Neural progenitor cell (in vitro differentiated cells): ENCODE results near the gene TOGARAM2. TPM values are rescaled to one million over a fixed set of nuclear protein-coding genes. Genes with fewer than 3 reads are reported as not detected.

Experiments
- DNase-seq: peaks from one replicate; pipeline ENCODE4 v3.0.0-alpha.2; 2016; ENCODE audit warnings: low spot score
- H2AFZ ChIP-seq: fragments of 200-600 bp; sonication (generic); replicated peaks from 2 replicates; pipeline ENCODE4 v1.6.1; 2016; ENCODE audit warnings: antibody characterized with exemption
- H3F3A ChIP-seq: fragments of 200-600 bp; sonication (generic); 2 replicates; pipeline ENCODE4 v1.6.1; 2016; ENCODE audit warnings: antibody characterized with exemption, low read depth
- H3K27ac ChIP-seq: fragments of 200-600 bp; sonication (generic); 2 replicates; pipeline ENCODE4 v1.5.1; 2016; ENCODE audit warnings: mild to moderate bottlenecking
- H3K27me3 ChIP-seq: fragments of 200-600 bp; sonication (generic); 2 replicates; pipeline ENCODE4 v1.6.1; 2016; ENCODE audit warnings: mild to moderate bottlenecking, moderate library complexity
- H3K36me3 ChIP-seq: fragments of 200-600 bp; sonication (generic); 2 replicates; pipeline ENCODE4 v1.5.1; 2016
- H3K4me1 ChIP-seq: fragments of 200-600 bp; sonication (generic); 2 replicates; pipeline ENCODE4 v1.6.1; 2016; ENCODE audit warnings: mixed run types
- H3K4me2 ChIP-seq: fragments of 200-600 bp; sonication (generic); 2 replicates; pipeline ENCODE4 v1.6.1; 2016
- H3K4me3 ChIP-seq: fragments of 200-600 bp; sonication (generic); 2 replicates; pipeline ENCODE4 v1.5.1; 2016
- H3K79me2 ChIP-seq: fragments of 200-600 bp; sonication (generic); 2 replicates; pipeline ENCODE4 v1.6.1; 2016; ENCODE audit warnings: low read depth
- H3K9ac ChIP-seq: fragments of 200-600 bp; sonication (generic); 2 replicates; pipeline ENCODE4 v1.6.1; 2016
- H3K9me3 ChIP-seq: fragments of 200-600 bp; sonication (generic); 2 replicates; pipeline ENCODE4 v1.5.1; 2016; ENCODE audit warnings: low read depth
- H4K20me1 ChIP-seq: fragments of 200-600 bp; sonication (generic); 2 replicates; pipeline ENCODE4 v1.6.1; 2016; ENCODE audit warnings: low read depth
- H3K27ac Mint-ChIP-seq: 3 replicates; pipeline ENCODE4 v1.8.0; 2021; ENCODE audit warnings: mixed read lengths
- H3K27me3 Mint-ChIP-seq: 2 replicates; pipeline ENCODE4 v1.8.0; 2022; ENCODE audit warnings: low read depth, mild to moderate bottlenecking, inconsistent platforms, moderate library complexity, mixed read lengths; ENCODE audit not compliant: insufficient read depth
- H3K36me3 Mint-ChIP-seq: 3 replicates; pipeline ENCODE4 v1.8.0; 2021; ENCODE audit warnings: mixed read lengths
- H3K4me1 Mint-ChIP-seq: 3 replicates; pipeline ENCODE4 v1.8.0; 2021; ENCODE audit warnings: mixed read lengths
- H3K4me3 Mint-ChIP-seq: 3 replicates; pipeline ENCODE4 v1.8.0; 2021; ENCODE audit warnings: mild to moderate bottlenecking, moderate library complexity, mixed read lengths
- H3K9me3 Mint-ChIP-seq: 3 replicates; pipeline ENCODE4 v1.8.0; 2020; ENCODE audit warnings: mixed read lengths
- EZH2 ChIP-seq: fragments of 200-600 bp; sonication (generic); IDR thresholded peaks from 2 replicates; pipeline ENCODE4 v1.6.1; 2017; ENCODE audit warnings: antibody characterized with exemption, mild to moderate bottlenecking, moderate library complexity
- EZH2phosphoT487 ChIP-seq: fragments of 200-600 bp; sonication (generic); IDR thresholded peaks from 2 replicates; pipeline ENCODE4 v1.6.1; 2017; ENCODE audit warnings: antibody characterized with exemption
- total RNA-seq: library from RNA; depleted of rRNA; stranded (reverse); fragments of >200 nt; gene quantifications from 2 replicates; pipeline ENCODE4 v1.2.3, GENCODE V29; 2015; ENCODE audit warnings: low replicate concordance
- TF ChIP-seq, protein P1 (sequence below): fragments of 200-600 bp; sonication (generic); IDR thresholded peaks from 2 replicates; pipeline ENCODE4 v1.5.1; 2017; ENCODE audit warnings: antibody characterized with exemption, mild to moderate bottlenecking

Gene TOGARAM2
- total RNA-seq, 1 donor from 2014 or later = 0.04 TPM

DNA sequence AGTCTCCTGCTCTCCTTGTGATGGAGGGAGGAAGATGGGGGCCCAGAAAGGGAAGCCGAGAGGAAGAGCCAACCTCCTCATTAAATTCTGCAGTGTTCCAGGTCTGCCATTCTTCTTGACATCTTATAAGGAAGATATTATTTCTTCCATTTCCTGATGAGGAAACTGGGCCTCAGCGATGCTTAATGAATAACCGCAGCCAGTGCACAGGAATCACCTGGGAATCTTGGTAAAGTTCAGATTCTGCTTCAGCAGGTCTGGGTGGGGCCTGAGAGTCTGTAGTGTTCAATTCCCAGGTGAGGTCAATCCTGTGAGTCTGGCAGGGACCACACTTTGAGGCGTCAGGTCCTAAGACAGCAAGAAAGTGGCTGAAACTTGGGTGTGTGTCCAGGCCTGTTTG, 75.9 kb downstream of the TOGARAM2 start:
- Mint-ChIP-seq H3K9me3 (no peaks in the 10 kb centered on the region), H3K27ac (no peak overlapping the region), H3K27me3 (peaks cover 5% of the 10 kb centered on the region), H3K4me1 (peaks cover 54% of the 10 kb centered on the region), H3K4me3 (no peak overlapping the region), H3K36me3 (no peaks in the 10 kb centered on the region)
- Histone ChIP-seq H3K36me3 (no peaks in the 10 kb centered on the region), H3K79me2 (no peaks in the 10 kb centered on the region), H3K9me3 (no peaks in the 10 kb centered on the region), H3K27me3 (no peaks in the 10 kb centered on the region), H3K9ac (no peak overlapping the region), H3K27ac (no peak overlapping the region), H4K20me1 (no peaks in the 10 kb centered on the region), H3F3A (peaks cover 4% of the 10 kb centered on the region), H3K4me3 (no peak overlapping the region), H2AFZ (no peak overlapping the region), H3K4me2 (no peak overlapping the region), H3K4me1 (peaks cover 20% of the 10 kb centered on the region)
- TF ChIP-seq, protein P1, sequence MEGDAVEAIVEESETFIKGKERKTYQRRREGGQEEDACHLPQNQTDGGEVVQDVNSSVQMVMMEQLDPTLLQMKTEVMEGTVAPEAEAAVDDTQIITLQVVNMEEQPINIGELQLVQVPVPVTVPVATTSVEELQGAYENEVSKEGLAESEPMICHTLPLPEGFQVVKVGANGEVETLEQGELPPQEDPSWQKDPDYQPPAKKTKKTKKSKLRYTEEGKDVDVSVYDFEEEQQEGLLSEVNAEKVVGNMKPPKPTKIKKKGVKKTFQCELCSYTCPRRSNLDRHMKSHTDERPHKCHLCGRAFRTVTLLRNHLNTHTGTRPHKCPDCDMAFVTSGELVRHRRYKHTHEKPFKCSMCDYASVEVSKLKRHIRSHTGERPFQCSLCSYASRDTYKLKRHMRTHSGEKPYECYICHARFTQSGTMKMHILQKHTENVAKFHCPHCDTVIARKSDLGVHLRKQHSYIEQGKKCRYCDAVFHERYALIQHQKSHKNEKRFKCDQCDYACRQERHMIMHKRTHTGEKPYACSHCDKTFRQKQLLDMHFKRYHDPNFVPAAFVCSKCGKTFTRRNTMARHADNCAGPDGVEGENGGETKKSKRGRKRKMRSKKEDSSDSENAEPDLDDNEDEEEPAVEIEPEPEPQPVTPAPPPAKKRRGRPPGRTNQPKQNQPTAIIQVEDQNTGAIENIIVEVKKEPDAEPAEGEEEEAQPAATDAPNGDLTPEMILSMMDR = no peak
- no peak for TF ChIP-seq EZH2phosphoT487
- no peak for DNase-seq

DNA sequence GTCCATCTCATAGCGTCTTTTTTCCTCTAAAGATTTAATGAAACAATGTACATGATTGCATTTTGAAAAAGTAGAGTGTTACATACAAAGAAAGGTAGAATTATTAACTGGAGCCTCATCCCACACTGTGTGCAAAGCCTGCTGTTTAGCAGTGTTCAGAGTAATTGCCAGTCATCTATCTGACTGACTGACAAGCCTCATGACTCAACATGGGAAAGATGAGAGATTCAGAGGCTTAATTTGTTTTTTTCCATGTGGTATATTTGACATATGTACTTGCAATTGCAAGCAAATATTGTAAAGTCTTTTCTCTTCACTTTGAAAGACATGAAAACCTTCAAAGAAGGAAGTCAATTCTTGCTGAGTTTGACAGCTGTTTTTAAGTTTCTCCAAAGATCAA, 78.5 kb downstream of the TOGARAM2 start:
- H3K9ac ChIP-seq = no peak overlapping the region
- no peak overlapping the region for H3K4me2 ChIP-seq
- H3K4me3 ChIP-seq = no peak overlapping the region

DNA sequence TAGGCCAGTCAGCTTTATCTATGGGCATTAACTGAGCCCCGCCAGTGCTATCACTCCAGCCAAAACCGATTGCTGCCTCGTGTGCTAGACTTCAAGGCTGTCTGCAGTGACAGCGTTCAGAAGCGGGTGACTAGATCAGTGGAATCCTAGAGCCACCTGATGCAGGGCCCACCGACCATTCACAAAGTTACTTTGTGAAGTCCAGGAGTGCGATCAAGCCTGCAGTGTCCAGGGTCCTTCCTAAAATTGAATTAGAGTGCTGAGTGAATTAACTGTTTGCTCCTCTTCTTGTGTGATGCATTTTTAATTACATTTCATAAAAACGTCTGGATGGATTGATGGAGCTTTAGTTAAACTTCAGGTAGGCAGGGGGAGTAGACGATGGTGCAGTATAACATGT, 79.3 kb downstream of the TOGARAM2 start:
- Histone ChIP-seq H3K9ac (no peak overlapping the region), H3K79me2 (no peaks in the 10 kb centered on the region), H3F3A (peaks cover 25% of the 10 kb centered on the region), H3K36me3 (no peaks in the 10 kb centered on the region), H3K4me3 (no peak overlapping the region), H4K20me1 (peaks cover 6% of the 10 kb centered on the region), H3K27ac (no peak overlapping the region), H3K9me3 (no peaks in the 10 kb centered on the region), H2AFZ (no peak overlapping the region), H3K4me2 (no peak overlapping the region), H3K27me3 (no peaks in the 10 kb centered on the region), H3K4me1 (peaks cover 33% of the 10 kb centered on the region)
- Mint-ChIP-seq H3K4me1 (peaks cover 65% of the 10 kb centered on the region), H3K9me3 (no peaks in the 10 kb centered on the region), H3K27me3 (peaks cover 4% of the 10 kb centered on the region), H3K4me3 (no peak overlapping the region), H3K27ac (peak overlapping the region; percentile 20), H3K36me3 (no peaks in the 10 kb centered on the region)
- TF ChIP-seq EZH2 (no peak), EZH2phosphoT487 (no peak)
- TF ChIP-seq, protein P1 = no peak
- DNase-seq = no peak

More for the DNA sequence above, 78.5 kb downstream of the TOGARAM2 start:
- Histone ChIP-seq H3K79me2 (no peaks in the 10 kb centered on the region), H3K27ac (no peak overlapping the region), H3K4me1 (peaks cover 28% of the 10 kb centered on the region), H3K36me3 (no peaks in the 10 kb centered on the region), H3K27me3 (no peaks in the 10 kb centered on the region), H3F3A (peaks cover 18% of the 10 kb centered on the region), H2AFZ (no peak overlapping the region), H3K9me3 (no peaks in the 10 kb centered on the region), H4K20me1 (peaks cover 6% of the 10 kb centered on the region)
- H3K27me3 Mint-ChIP-seq = peaks cover 4% of the 10 kb centered on the region
- DNase-seq = no peak
- TF ChIP-seq EZH2phosphoT487 (no peak), EZH2 (no peak)
- TF ChIP-seq, protein P1 = no peak
- no peak overlapping the region for H3K4me3 Mint-ChIP-seq
- no peaks in the 10 kb centered on the region for H3K9me3 Mint-ChIP-seq
- H3K36me3 Mint-ChIP-seq = no peaks in the 10 kb centered on the region
- peaks cover 59% of the 10 kb centered on the region for H3K4me1 Mint-ChIP-seq
- peak overlapping the region; percentile 11 for H3K27ac Mint-ChIP-seq
